ENCODE measurements around the gene GULP1. TPM values are rescaled to one million over a fixed set of nuclear protein-coding genes. Genes with fewer than 3 reads are reported as not detected.

Gene GULP1
- total RNA-seq, 1 experiment from 2014 or later: 140 TPM

DNA sequence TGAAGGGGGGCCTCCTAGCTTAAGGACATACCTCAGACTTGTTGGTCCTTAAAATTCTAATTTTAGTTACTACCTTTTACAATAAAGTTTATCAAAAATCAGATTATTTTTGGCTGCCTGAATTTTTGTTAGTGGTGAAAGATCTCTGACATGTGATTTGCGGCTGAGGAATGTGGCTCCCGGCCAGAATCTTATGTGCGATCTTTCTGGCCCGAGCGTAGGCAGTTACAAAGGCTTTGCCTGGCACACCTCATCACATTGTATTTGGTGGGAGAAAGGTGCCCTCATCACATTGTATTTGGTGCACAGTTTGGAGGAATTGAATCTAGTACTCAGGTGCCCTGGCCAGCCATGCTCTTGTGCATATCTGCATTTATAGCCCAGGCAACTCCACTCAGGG, 289.1 kb downstream of the GULP1 start:
- H2BK20ac ChIP-seq (ENCODE audit: low read depth, low read length, poor library complexity, severe bottlenecking): no peak overlapping the region
- H2BK12ac ChIP-seq (ENCODE audit: insufficient read length, low read depth, low read length): no peak overlapping the region
- peaks cover 18 to 31% (median 23%) of the 10 kb centered on the region in 3 experiments for H3K36me3 Mint-ChIP-seq (ENCODE audit: insufficient read depth in 1 of 3, low read depth in 3 of 3)

More for the DNA sequence above, 289.1 kb downstream of the GULP1 start:
- H4K8ac ChIP-seq (replicated peaks; ENCODE audit: insufficient read length, low read depth, low read length): no peak overlapping the region
- no peak overlapping the region; a peak in 1 of 7 replicates for H3K27ac Mint-ChIP-seq
- peaks cover 3% of the 10 kb centered on the region in 2 experiments; a peak in 1 of 5 replicates for H3K9me3 Mint-ChIP-seq
- no peak overlapping the region for H3K14ac ChIP-seq (ENCODE audit: insufficient read depth, low read length)
- no peak overlapping the region for H2AK5ac ChIP-seq (ENCODE audit: insufficient read length, low read length)
- H3T11ph ChIP-seq (ENCODE audit: low read length): no peak overlapping the region
- no peak overlapping the region for H3K4me3 Mint-ChIP-seq
- no peak overlapping the region for H3K4me2 ChIP-seq (ENCODE audit: insufficient read depth, insufficient read length, low read length)
- no peak overlapping the region for H3K18ac ChIP-seq (ENCODE audit: insufficient read length, low read depth, low read length)
- no peak for DNase-seq
- H3K27me3 ChIP-seq (ENCODE audit: insufficient read depth, low read length): no peaks in the 10 kb centered on the region; the same call in 1 of the 2 replicates
- no peak overlapping the region for H2BK120ac ChIP-seq (ENCODE audit: low read depth, low read length, poor library complexity, severe bottlenecking)
- no peaks in the 10 kb centered on the region for H3K4me1 ChIP-seq (ENCODE audit: insufficient read depth, low read length)
- H3K9ac ChIP-seq (ENCODE audit: extremely low read depth, insufficient read length, low read length): no peak overlapping the region
- no peaks in the 10 kb centered on the region for H3K4me1 Mint-ChIP-seq
- H2BK5ac ChIP-seq (ENCODE audit: insufficient read length, low read length): no peak overlapping the region
- no peak overlapping the region for H3K27ac ChIP-seq (ENCODE audit: insufficient read length, low read depth, low read length)
- no peak overlapping the region for H4K91ac ChIP-seq (ENCODE audit: insufficient read length, low read depth, low read length)
- no CpG with 5 or more reads among the region's 5 CpGs for WGBS (ENCODE audit: extremely low coverage, insufficient read length, low lambda C conversion rate)
- H3K9me3 ChIP-seq (ENCODE audit: control insufficient read depth, low read depth, low read length): no peaks in the 10 kb centered on the region
- H3K56ac ChIP-seq (ENCODE audit: insufficient read length, low read depth, low read length): no peak overlapping the region
- H3K27me3 Mint-ChIP-seq (ENCODE audit: low read depth): no peaks in the 10 kb centered on the region
- no peak overlapping the region for H4K5ac ChIP-seq (ENCODE audit: insufficient read length, low read depth, low read length)
- no peaks in the 10 kb centered on the region for H3K23me2 ChIP-seq (ENCODE audit: insufficient read length, low read depth, low read length, poor library complexity, severe bottlenecking)
- TF ChIP-seq CTCF (conservative IDR thresholded peaks at IDR 0.05): no peak
- H3K4ac ChIP-seq (ENCODE audit: low read depth, low read length): no peak overlapping the region
- H2BK15ac ChIP-seq (ENCODE audit: low read depth, low read length): no peak overlapping the region
- H4K20me1 ChIP-seq (ENCODE audit: control insufficient read depth, insufficient read depth, insufficient read length): no peaks in the 10 kb centered on the region
- H3K79me1 ChIP-seq (ENCODE audit: insufficient read depth, low read depth, low read length, poor library complexity, severe bottlenecking): no peaks in the 10 kb centered on the region
- no peak overlapping the region for H3K23ac ChIP-seq (ENCODE audit: insufficient read length, low read depth, low read length)
- H2AFZ ChIP-seq (ENCODE audit: low read length): no peak overlapping the region
- H3K79me2 ChIP-seq (ENCODE audit: insufficient read depth, low read length): no peaks in the 10 kb centered on the region
